Measurements from ENCODE around the gene PTPN13.

DNA sequence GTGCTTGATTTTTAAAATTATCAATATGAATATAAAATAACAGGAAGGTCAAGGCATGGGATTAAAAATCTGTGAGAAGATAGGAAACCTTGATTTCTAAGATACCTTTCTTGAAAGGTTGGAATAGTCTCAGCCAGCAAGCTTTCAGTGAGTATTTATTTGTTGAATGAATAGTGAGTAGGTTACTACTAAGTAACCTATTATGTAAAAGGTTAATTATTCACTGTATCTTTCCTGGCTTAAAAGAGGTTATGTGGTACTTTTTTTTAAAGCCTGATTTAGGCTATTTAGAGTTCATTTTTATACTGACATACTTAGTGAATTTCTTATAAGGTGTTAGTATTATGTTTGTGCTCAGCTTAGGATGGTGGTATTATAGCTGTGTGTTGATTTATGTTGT lies 123.5 kb downstream of the PTPN13 start:
- TF ChIP-seq, protein P1, sequence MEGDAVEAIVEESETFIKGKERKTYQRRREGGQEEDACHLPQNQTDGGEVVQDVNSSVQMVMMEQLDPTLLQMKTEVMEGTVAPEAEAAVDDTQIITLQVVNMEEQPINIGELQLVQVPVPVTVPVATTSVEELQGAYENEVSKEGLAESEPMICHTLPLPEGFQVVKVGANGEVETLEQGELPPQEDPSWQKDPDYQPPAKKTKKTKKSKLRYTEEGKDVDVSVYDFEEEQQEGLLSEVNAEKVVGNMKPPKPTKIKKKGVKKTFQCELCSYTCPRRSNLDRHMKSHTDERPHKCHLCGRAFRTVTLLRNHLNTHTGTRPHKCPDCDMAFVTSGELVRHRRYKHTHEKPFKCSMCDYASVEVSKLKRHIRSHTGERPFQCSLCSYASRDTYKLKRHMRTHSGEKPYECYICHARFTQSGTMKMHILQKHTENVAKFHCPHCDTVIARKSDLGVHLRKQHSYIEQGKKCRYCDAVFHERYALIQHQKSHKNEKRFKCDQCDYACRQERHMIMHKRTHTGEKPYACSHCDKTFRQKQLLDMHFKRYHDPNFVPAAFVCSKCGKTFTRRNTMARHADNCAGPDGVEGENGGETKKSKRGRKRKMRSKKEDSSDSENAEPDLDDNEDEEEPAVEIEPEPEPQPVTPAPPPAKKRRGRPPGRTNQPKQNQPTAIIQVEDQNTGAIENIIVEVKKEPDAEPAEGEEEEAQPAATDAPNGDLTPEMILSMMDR (IDR thresholded peaks at IDR 0.05) = no peak
- TF ChIP-seq POLR2AphosphoS5 (IDR thresholded peaks at IDR 0.05) (no peak), EP300 (IDR thresholded peaks at IDR 0.05) (no peak)

Data from esophagus muscularis mucosa (tissue), 4 donors.